ENCODE data around the gene MARCHF3. TPM values are rescaled to one million over a fixed set of nuclear protein-coding genes. Genes with fewer than 3 reads are reported as not detected.

Gene MARCHF3
- total RNA-seq, 4 donors from 2014 or later, result 1.9 to 5.3 (median 2.5) TPM

GRCh38 chr5:127064253-127064840, 34.0 kb upstream of the MARCHF3 start:
- H3K4me1 ChIP-seq, result peaks cover 0 to 5% (median 0%) of the 10 kb centered on the region in 3 donors
- WGBS, 2 donors, result 58 to 60% methylated on average over 4 of the region's 4 CpGs
- TF ChIP-seq CTCF (IDR thresholded peaks at IDR 0.05) (no peak), POLR2A (IDR thresholded peaks at IDR 0.05) (no peak)
- no peaks in the 10 kb centered on the region for H3K27me3 ChIP-seq
- intact Hi-C loops (cut with DNase I), result no loop called here
- H3K36me3 ChIP-seq, result peaks cover 0 to 6% (median 0%) of the 10 kb centered on the region in 3 donors
- no peak overlapping the region for H3K4me3 ChIP-seq
- peak overlapping the region in 1 of 4 donors; percentile 46 for H3K27ac ChIP-seq
- no peaks in the 10 kb centered on the region for H3K9me3 ChIP-seq
- DNase-seq, result no peak

GRCh38 chr5:127063257-127063913, 33.0 kb upstream of the MARCHF3 start:
- H3K4me1 ChIP-seq, result peaks cover 0 to 5% (median 0%) of the 10 kb centered on the region in 3 donors

GRCh38 chr5:127061956-127062355, 31.6 kb upstream of the MARCHF3 start:
- Histone ChIP-seq H3K9me3 (no peaks in the 10 kb centered on the region), H3K27me3 (no peaks in the 10 kb centered on the region), H3K36me3 (peaks cover 0 to 9% (median 0%) of the 10 kb centered on the region in 3 donors), H3K27ac (no peak overlapping the region), H3K4me3 (no peak overlapping the region), H3K4me1 (peaks cover 0 to 5% (median 0%) of the 10 kb centered on the region in 3 donors)
- no peak for TF ChIP-seq POLR2A (IDR thresholded peaks at IDR 0.05)
- no peak for TF ChIP-seq CTCF (IDR thresholded peaks at IDR 0.05)
- no peak for DNase-seq
- WGBS, 2 donors, result 69 to 79% methylated on average over 1 of the region's 1 CpG
- intact Hi-C loops (cut with DNase I), result no loop called here

More at GRCh38 chr5:127063257-127063913, 33.0 kb upstream of the MARCHF3 start:
- H3K36me3 ChIP-seq, result peaks cover 0 to 3% (median 0%) of the 10 kb centered on the region in 3 donors
- no peaks in the 10 kb centered on the region for H3K27me3 ChIP-seq
- no peak for TF ChIP-seq POLR2A (IDR thresholded peaks at IDR 0.05)
- no peak for TF ChIP-seq CTCF (IDR thresholded peaks at IDR 0.05)
- no peak overlapping the region for H3K27ac ChIP-seq
- H3K4me3 ChIP-seq, result no peak overlapping the region
- intact Hi-C loops (cut with DNase I), result no loop called here
- DNase-seq, result no peak
- 58 to 82% methylated on average over 2 of the region's 2 CpGs for WGBS, 2 donors
- H3K9me3 ChIP-seq, result no peaks in the 10 kb centered on the region

GRCh38 chr5:127061537-127061936, 31.2 kb upstream of the MARCHF3 start:
- intact Hi-C loops (cut with DNase I), result no loop called here
- no peak overlapping the region for H3K27ac ChIP-seq
- H3K36me3 ChIP-seq, result peaks cover 0 to 12% (median 0%) of the 10 kb centered on the region in 3 donors
- peaks cover 0 to 5% (median 0%) of the 10 kb centered on the region in 3 donors for H3K4me1 ChIP-seq
- H3K27me3 ChIP-seq, result no peaks in the 10 kb centered on the region
- H3K9me3 ChIP-seq, result no peaks in the 10 kb centered on the region
- WGBS, 2 donors, result 68 to 81% methylated on average over 1 of the region's 1 CpG
- H3K4me3 ChIP-seq, result no peak overlapping the region
- TF ChIP-seq CTCF (IDR thresholded peaks at IDR 0.05) (no peak), POLR2A (IDR thresholded peaks at IDR 0.05) (no peak)
- DNase-seq, result no peak

- H3K9me3 ChIP-seq, result no peaks in the 10 kb centered on the region
- peaks cover 0 to 5% (median 0%) of the 10 kb centered on the region in 3 donors for H3K4me1 ChIP-seq
- intact Hi-C loops (cut with DNase I), result no loop called here
- no peak overlapping the region for H3K4me3 ChIP-seq
- peaks cover 0 to 22% (median 0%) of the 10 kb centered on the region in 3 donors for H3K36me3 ChIP-seq
- WGBS, 2 donors, result 32% methylated on average over 1 of the region's 1 CpG
- H3K27ac ChIP-seq, result no peak overlapping the region
- no peaks in the 10 kb centered on the region for H3K27me3 ChIP-seq
- TF ChIP-seq POLR2A (IDR thresholded peaks at IDR 0.05) (no peak), CTCF (IDR thresholded peaks at IDR 0.05) (no peak)
- DNase-seq, result no peak
These were observed 30.2 kb upstream of the MARCHF3 start for GRCh38 chr5:127060470-127060985.
